IMR-90 (cell line): ENCODE results near the gene COL23A1. TPM values are rescaled to one million over a fixed set of nuclear protein-coding genes. Genes with fewer than 3 reads are reported as not detected.

ENCODE experiments used
- ATAC-seq: fragments of 200-7000 bp; cut with Tn5 transposase; 2 replicates; pipeline ENCODE4 v1.9.1; 2020; ENCODE audit warnings: low read depth, mild to moderate bottlenecking, moderate library complexity
- BruUV-seq: library from RNA; stranded (reverse); fragments of 400-500 nt; replicated peaks from 2 replicates; lab custom pipeline; 2021; lab: Mats Ljungman, UMichigan
- CTCF ChIA-PET: fragments of 300-600 bp; formaldehyde crosslinking; extraction: SDS; loops from one replicate; lab custom pipeline; 2021; ENCODE audit warnings: antibody characterized with exemption; lab: Yijun Ruan, JAX
- POLR2A ChIA-PET: fragments of 300-600 bp; sonication (Branson Sonifier 250); formaldehyde crosslinking; loops from one replicate; lab custom pipeline; 2022; ENCODE audit warnings: antibody characterized with exemption; ENCODE audit not compliant: unreplicated experiment; lab: Charles Lee
- DNase-seq: peaks from one replicate; pipeline ENCODE4 v3.0.0; 2013
- H2AFZ ChIP-seq: replicated peaks from 2 replicates; pipeline ENCODE3; 2013; ENCODE audit warnings: low read length, mild to moderate bottlenecking; ENCODE audit not compliant: poor library complexity
- H2AK5ac ChIP-seq: 2 replicates; pipeline ENCODE4 v1.6.1; 2013; ENCODE audit warnings: low read depth, low read length, inconsistent platforms
- H2AK9ac ChIP-seq: replicated peaks from 2 replicates; pipeline ENCODE3; 2013; ENCODE audit warnings: mild to moderate bottlenecking, low read depth, low read length, moderate library complexity; ENCODE audit not compliant: poor library complexity
- H2BK120ac ChIP-seq: 2 replicates; pipeline ENCODE4 v1.6.1; 2013; ENCODE audit warnings: low read depth, low read length, inconsistent platforms
- H2BK15ac ChIP-seq: 3 replicates; pipeline ENCODE4 v1.6.1; 2013; ENCODE audit warnings: low read depth, low read length, inconsistent platforms
- H2BK20ac ChIP-seq: 2 replicates; pipeline ENCODE4 v1.6.1; 2013; ENCODE audit warnings: low read depth, mild to moderate bottlenecking, inconsistent platforms, low read length, moderate library complexity
- H2BK5ac ChIP-seq: 2 replicates; pipeline ENCODE4 v1.6.1; 2013; ENCODE audit warnings: mild to moderate bottlenecking, low read depth, low read length, inconsistent platforms; ENCODE audit not compliant: poor library complexity, severe bottlenecking
- H3K14ac ChIP-seq: replicated peaks from 2 replicates; pipeline ENCODE4 v1.6.1; 2013; ENCODE audit warnings: low read depth, low read length, inconsistent platforms
- H3K18ac ChIP-seq: 2 replicates; pipeline ENCODE4 v1.6.1; 2013; ENCODE audit warnings: low read depth, low read length, control low read depth
- H3K23ac ChIP-seq: 2 replicates; pipeline ENCODE4 v1.6.1; 2013; ENCODE audit warnings: low read depth, low read length, inconsistent platforms
- H3K27ac ChIP-seq: 2 replicates; pipeline ENCODE4 v1.5.1; 2013; ENCODE audit warnings: mild to moderate bottlenecking, control low read depth, low read length; ENCODE audit not compliant: insufficient read depth
- H3K27me3 ChIP-seq: 2 replicates; pipeline ENCODE4 v1.6.1; 2013; ENCODE audit warnings: low read length; ENCODE audit not compliant: control insufficient read depth, insufficient read depth
- H3K36me3 ChIP-seq: 2 replicates; pipeline ENCODE4 v1.6.1; 2013; ENCODE audit warnings: low read length, mixed read lengths; ENCODE audit not compliant: control insufficient read depth, insufficient read depth
- H3K4ac ChIP-seq: 2 replicates; pipeline ENCODE4 v1.6.1; 2013; ENCODE audit warnings: low read depth, low read length, inconsistent platforms
- H3K4me1 ChIP-seq: 2 replicates; pipeline ENCODE4 v1.6.1; 2013; ENCODE audit warnings: low read length, mixed read lengths; ENCODE audit not compliant: control insufficient read depth, insufficient read depth
- H3K4me2 ChIP-seq: 2 replicates; pipeline ENCODE4 v1.6.1; 2013; ENCODE audit warnings: low read depth, mild to moderate bottlenecking, control low read depth, low read length, moderate library complexity
- H3K4me3 ChIP-seq: 2 replicates; pipeline ENCODE4 v1.5.1; 2013; ENCODE audit warnings: low read depth, mild to moderate bottlenecking, control low read depth, low read length, moderate library complexity; ENCODE audit not compliant: insufficient read depth
- H3K56ac ChIP-seq: 2 replicates; pipeline ENCODE4 v1.6.1; 2013; ENCODE audit warnings: low read length, inconsistent platforms; ENCODE audit not compliant: insufficient read depth; ENCODE audit errors: extremely low read depth
- H3K79me1 ChIP-seq, 2 experiments: 2 replicates each; pipeline ENCODE4 v1.6.1; 2013; ENCODE audit warnings: low read length in 2 of 2, inconsistent platforms in 1 of 2, low read depth in 1 of 2
- H3K9ac ChIP-seq: 2 replicates; pipeline ENCODE4 v1.6.1; 2013; ENCODE audit warnings: low read depth, low read length, control low read depth
- H3K9me1 ChIP-seq: 2 replicates; pipeline ENCODE4 v1.6.1; 2013; ENCODE audit warnings: low read length, inconsistent platforms; ENCODE audit not compliant: insufficient read depth
- H3K9me3 ChIP-seq: 2 replicates; pipeline ENCODE4 v1.6.1; 2013; ENCODE audit warnings: low read length; ENCODE audit not compliant: control insufficient read depth, insufficient read depth
- H4K20me1 ChIP-seq: 2 replicates; pipeline ENCODE4 v1.6.1; 2013; ENCODE audit warnings: low read length, inconsistent platforms; ENCODE audit not compliant: insufficient read depth
- H4K5ac ChIP-seq: 2 replicates; pipeline ENCODE4 v1.6.1; 2013; ENCODE audit warnings: mild to moderate bottlenecking, low read depth, low read length, control low read depth
- H4K8ac ChIP-seq, 2 experiments: 2 replicates each; pipeline ENCODE4 v1.6.1; 2013; ENCODE audit warnings: low read depth in 2 of 2, low read length in 2 of 2, control low read depth in 1 of 2, inconsistent platforms in 1 of 2
- H4K91ac ChIP-seq: 2 replicates; pipeline ENCODE4 v1.6.1; 2013; ENCODE audit warnings: low read depth, low read length, inconsistent platforms; ENCODE audit not compliant: insufficient read depth
- BHLHE40 ChIP-seq: fragments of 150-350 bp; IDR thresholded peaks from 2 replicates; pipeline ENCODE4 v1.6.1; 2016; ENCODE audit warnings: mild to moderate bottlenecking, low read depth, low read length
- CEBPB ChIP-seq: IDR thresholded peaks from 2 replicates; pipeline ENCODE4 v1.6.1; 2012; ENCODE audit warnings: low read depth, low read length, improper control_type of control experiment
- CHD1 ChIP-seq: IDR thresholded peaks from 2 replicates; pipeline ENCODE4 v1.6.1; 2012; ENCODE audit warnings: low read depth, low read length, improper control_type of control experiment
- CTCF ChIP-seq: conservative IDR thresholded peaks from 2 replicates; pipeline ENCODE4 v1.5.1; 2012; ENCODE audit warnings: mild to moderate bottlenecking, low read depth, low read length, improper control_type of control experiment
- ELK1 ChIP-seq: fragments of 150-350 bp; IDR thresholded peaks from 2 replicates; pipeline ENCODE4 v1.6.1; 2016; ENCODE audit warnings: low read depth, mild to moderate bottlenecking, low read length, moderate library complexity, borderline replicate concordance
- MAFK ChIP-seq: IDR thresholded peaks from 2 replicates; pipeline ENCODE4 v1.6.1; 2012; ENCODE audit warnings: low read depth, low read length, improper control_type of control experiment
- NFE2L2 ChIP-seq: fragments of 150-350 bp; IDR thresholded peaks from 2 replicates; pipeline ENCODE4 v1.6.1; 2016; ENCODE audit warnings: low read depth, mild to moderate bottlenecking, low read length
- POLR2A ChIP-seq: IDR thresholded peaks from 2 replicates; pipeline ENCODE4 v1.6.1; 2012; ENCODE audit warnings: mild to moderate bottlenecking, low read depth, low read length
- RCOR1 ChIP-seq: IDR thresholded peaks from 2 replicates; pipeline ENCODE4 v1.6.1; 2012; ENCODE audit warnings: mild to moderate bottlenecking, low read length, improper control_type of control experiment; ENCODE audit not compliant: insufficient replicate concordance
- WGBS, 2 experiments: methylation state at CpG; one replicate each; pipeline versions ENCODE4 v1.1.5 to v1.1.7; 2013; ENCODE audit warnings: missing lambda C conversion rate in 2 of 2; ENCODE audit not compliant: insufficient read length in 1 of 2; ENCODE audit errors: extremely low coverage in 2 of 2; 5-methylcytosine and 5-hydroxymethylcytosine counted together
- dilution Hi-C: fragments of 300-500 bp; cut with HindIII; formaldehyde crosslinking; loops from one replicate; pipeline ENCODE4 v1.14.3; 2018; ENCODE audit warnings: low sequenced_read_pairs; ENCODE audit not compliant: unreplicated experiment
- in situ Hi-C: fragments of 300-500 bp; cut with MboI; formaldehyde crosslinking; loops from 3 replicates; pipeline ENCODE4 v1.14.3; 2019; ENCODE audit warnings: low sequenced_read_pairs, inconsistent platforms, mixed read lengths
- intact Hi-C: fragments of 100-400 bp; cut with micrococcal nuclease; formaldehyde crosslinking; loops from 2 replicates; pipeline ENCODE4 v1.10.0; 2022
- polyA plus RNA-seq, 3 experiments: library from polyadenylated mRNA; depleted of rRNA; stranded (reverse); fragments of >200 nt; gene quantifications; 2 replicates each; pipeline ENCODE4 v1.2.3, GENCODE V29; 2012; ENCODE audit warnings: low replicate concordance in 1 of 3
- total RNA-seq: library from RNA; depleted of rRNA; stranded (reverse); fragments of >200 nt; gene quantifications from 2 replicates; pipeline ENCODE4 v1.2.3, GENCODE V29; 2012

Gene COL23A1
- total and polyA plus RNA-seq, 2 of the 4 experiments (the other 2 are of a cell fraction): not detected

GRCh38 chr5:178360926-178361235 lies 229.3 kb downstream of the COL23A1 start:
- ATAC-seq (no peak), DNase-seq (no peak)
- no peak overlapping the region for H3K4me3 ChIP-seq
- no peak overlapping the region for H3K27ac ChIP-seq
- H3K9ac ChIP-seq: no peak overlapping the region
- H2AFZ ChIP-seq: no peak overlapping the region
- H3K14ac ChIP-seq: no peak overlapping the region
- no peaks in the 10 kb centered on the region for H3K27me3 ChIP-seq
- ChIA-PET CTCF (interaction anchor here (0.6 kb wide), 1 partner anchor 13 kb away, joined by 3 read pairs; no protein-coding TSS in a partner anchor), POLR2A (no interaction called here)
- H3K56ac ChIP-seq: no peak overlapping the region
- H4K5ac ChIP-seq: no peak overlapping the region
- H3K18ac ChIP-seq: no peak overlapping the region
- peaks cover 24% of the 10 kb centered on the region for H3K9me3 ChIP-seq
- 50% methylated on average over 1 of the region's 5 CpGs; no CpG with 5 or more reads in 1 of the 2 experiments for WGBS, 2 experiments
- H2BK5ac ChIP-seq: no peak overlapping the region
- no peak overlapping the region for H3K4ac ChIP-seq
- H3K23ac ChIP-seq: no peak overlapping the region
- no peak overlapping the region for H3K4me2 ChIP-seq
- H2AK5ac ChIP-seq: no peak overlapping the region
- no peak overlapping the region for H4K91ac ChIP-seq
- in situ Hi-C loops: no loop called here
- H3K36me3 ChIP-seq: no peaks in the 10 kb centered on the region
- TF ChIP-seq MAFK: no peak
- no peak for TF ChIP-seq NFE2L2
- no peak for TF ChIP-seq CTCF
- no peak for TF ChIP-seq POLR2A
- TF ChIP-seq CHD1: no peak
- TF ChIP-seq CEBPB: no peak
- no peak for TF ChIP-seq RCOR1
- no peak for TF ChIP-seq BHLHE40
- TF ChIP-seq ELK1: no peak
- H4K8ac ChIP-seq: no peak overlapping the region
- no peaks in the 10 kb centered on the region for H3K4me1 ChIP-seq
- no peak overlapping the region for H2AK9ac ChIP-seq
- no peaks in the 10 kb centered on the region for H3K9me1 ChIP-seq
- no peak overlapping the region for H2BK15ac ChIP-seq
- intact Hi-C loops: no loop called here
- no peaks in the 10 kb centered on the region for H3K79me1 ChIP-seq
- no TSS peak for BruUV-seq
- dilution Hi-C loops: no loop called here
- H4K20me1 ChIP-seq: no peaks in the 10 kb centered on the region
- no peak overlapping the region for H2BK20ac ChIP-seq
- H2BK120ac ChIP-seq: no peak overlapping the region
